Body of pancreas (tissue), 4 donors: ENCODE results near the gene ZDHHC1. TPM values are rescaled to one million over a fixed set of nuclear protein-coding genes. Genes with fewer than 3 reads are reported as not detected.

Experiments used
- ATAC-seq: fragments of 150-250 bp; one replicate; pipeline ENCODE4 v1.9.1; 2016
- DNase-seq, 4 donors: peaks; one replicate each; pipeline ENCODE4 v3.0.0-alpha.2; 2019
- H3K27ac ChIP-seq, 4 donors: fragments of 200-600 bp; sonication (generic); 1 replicate in 3 of 4; 2 replicates in 1 of 4; pipeline versions ENCODE4 v1.5.1 to v1.6.1; 2016 to 2019; ENCODE audit warnings: mild to moderate bottlenecking in 1 of 4, mixed read lengths in 1 of 4, moderate library complexity in 1 of 4
- H3K27me3 ChIP-seq, 2 donors: fragments of 200-600 bp; sonication (generic); one replicate each; pipeline ENCODE4 v1.6.0; 2016; ENCODE audit warnings: mild to moderate bottlenecking in 1 of 2
- H3K36me3 ChIP-seq, 2 donors: fragments of 200-600 bp; sonication (generic); replicated peaks in 1 of 2; 2 replicates each; pipeline ENCODE4 v1.5.1; 2016; ENCODE audit warnings: low read depth in 2 of 2; ENCODE audit not compliant: insufficient read depth in 1 of 2
- H3K4me1 ChIP-seq: fragments of 200-600 bp; sonication (generic); one replicate; pipeline ENCODE4 v1.6.0; 2016
- H3K4me3 ChIP-seq, 2 donors: fragments of 200-600 bp; sonication (generic); 1 replicate in 1 of 2; 2 replicates in 1 of 2; pipeline ENCODE4 v1.5.1; 2016 to 2019
- H3K9me3 ChIP-seq, 3 donors: fragments of 200-600 bp; sonication (generic); 1 replicate in 2 of 3; 2 replicates in 1 of 3; pipeline ENCODE4 v1.5.1; 2016
- POLR2A ChIP-seq, 3 donors: fragments of 450-650 bp; IDR thresholded peaks; one replicate each; pipeline ENCODE4 v1.6.1; 2016; ENCODE audit warnings: antibody characterized with exemption in 3 of 3, mild to moderate bottlenecking in 2 of 3
- WGBS, 2 donors: methylation state at CpG; one replicate each; pipeline ENCODE4 v1.1.5; 2017; 5-methylcytosine and 5-hydroxymethylcytosine counted together
- intact Hi-C: fragments of 100-400 bp; cut with DNase I; formaldehyde crosslinking; loops from one replicate; pipeline ENCODE4 v1.15.1; 2023
- total RNA-seq, 2 donors: library from RNA; depleted of rRNA; stranded (reverse); fragments of >200 nt; gene quantifications; one replicate each; pipeline ENCODE4 v1.1.0, GENCODE V29; 2016
- TF ChIP-seq, protein P1 (sequence below), 7 experiments: fragments of 450-650 bp in 4 of 7; fragments of 200-600 bp in 3 of 7; sonication (generic) in 3 of 7; IDR thresholded peaks; one replicate each; pipeline ENCODE4 v1.5.1; 2016 to 2019; ENCODE audit warnings: antibody characterized with exemption in 7 of 7

The ZDHHC1 gene
- total RNA-seq, 2 donors from 2014 or later: 13.0 to 57.0 TPM

GRCh38 chr16:67445913-67446907, 29.9 kb upstream of the ZDHHC1 start:
- H3K27ac ChIP-seq: peak overlapping the region in 3 of 4 donors; percentile 22 to 56 (median 51)
- peaks cover 85% of the 10 kb centered on the region for H3K4me1 ChIP-seq
- no peak overlapping the region for H3K4me3 ChIP-seq
- no peak for TF ChIP-seq POLR2A (IDR thresholded peaks at IDR 0.05)
- TF ChIP-seq, protein P1, sequence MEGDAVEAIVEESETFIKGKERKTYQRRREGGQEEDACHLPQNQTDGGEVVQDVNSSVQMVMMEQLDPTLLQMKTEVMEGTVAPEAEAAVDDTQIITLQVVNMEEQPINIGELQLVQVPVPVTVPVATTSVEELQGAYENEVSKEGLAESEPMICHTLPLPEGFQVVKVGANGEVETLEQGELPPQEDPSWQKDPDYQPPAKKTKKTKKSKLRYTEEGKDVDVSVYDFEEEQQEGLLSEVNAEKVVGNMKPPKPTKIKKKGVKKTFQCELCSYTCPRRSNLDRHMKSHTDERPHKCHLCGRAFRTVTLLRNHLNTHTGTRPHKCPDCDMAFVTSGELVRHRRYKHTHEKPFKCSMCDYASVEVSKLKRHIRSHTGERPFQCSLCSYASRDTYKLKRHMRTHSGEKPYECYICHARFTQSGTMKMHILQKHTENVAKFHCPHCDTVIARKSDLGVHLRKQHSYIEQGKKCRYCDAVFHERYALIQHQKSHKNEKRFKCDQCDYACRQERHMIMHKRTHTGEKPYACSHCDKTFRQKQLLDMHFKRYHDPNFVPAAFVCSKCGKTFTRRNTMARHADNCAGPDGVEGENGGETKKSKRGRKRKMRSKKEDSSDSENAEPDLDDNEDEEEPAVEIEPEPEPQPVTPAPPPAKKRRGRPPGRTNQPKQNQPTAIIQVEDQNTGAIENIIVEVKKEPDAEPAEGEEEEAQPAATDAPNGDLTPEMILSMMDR (IDR thresholded peaks at IDR 0.05): peak in 1 of 7 experiments; percentile 9
- no peak for ATAC-seq
- H3K9me3 ChIP-seq: no peaks in the 10 kb centered on the region
- no peaks in the 10 kb centered on the region for H3K36me3 ChIP-seq
- WGBS, 2 donors: 66 to 70% methylated on average over 10 to 11 of the region's 12 CpGs
- H3K27me3 ChIP-seq: no peaks in the 10 kb centered on the region
- intact Hi-C loops: no loop called here
- peak in 3 of 4 donors; percentile 54 to 79 (median 71) for DNase-seq

GRCh38 chr16:67445441-67445912, 29.2 kb upstream of the ZDHHC1 start:
- peak overlapping the region in 3 of 4 donors; percentile 22 to 56 (median 51) for H3K27ac ChIP-seq
- no peaks in the 10 kb centered on the region for H3K9me3 ChIP-seq
- TF ChIP-seq, protein P1 (IDR thresholded peaks at IDR 0.05): no peak
- intact Hi-C loops: no loop called here
- peaks cover 83% of the 10 kb centered on the region for H3K4me1 ChIP-seq
- ATAC-seq: no peak
- no peaks in the 10 kb centered on the region for H3K27me3 ChIP-seq
- H3K36me3 ChIP-seq: no peaks in the 10 kb centered on the region
- 7 to 31% methylated on average over 2 to 3 of the region's 3 CpGs for WGBS, 2 donors
- no peak overlapping the region for H3K4me3 ChIP-seq
- DNase-seq: peak in 2 of 4 donors; percentile 47 to 51

DNA sequence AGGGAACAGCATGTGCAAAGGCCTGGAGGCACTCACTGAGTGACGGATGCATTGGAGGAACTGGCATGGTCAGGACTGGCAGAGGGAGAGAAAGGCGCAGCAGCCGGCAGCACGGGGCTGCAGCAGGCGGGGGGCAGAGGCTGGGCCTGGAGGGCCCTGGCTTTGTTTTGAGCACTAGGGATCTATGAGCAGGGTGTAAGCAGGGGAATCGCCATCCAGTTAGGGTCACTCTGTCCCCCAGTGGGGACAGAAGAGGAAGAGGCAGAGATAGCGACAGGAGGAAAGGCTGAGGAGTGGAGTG, 28.8 kb upstream of the ZDHHC1 start:
- Histone ChIP-seq H3K4me3 (no peak overlapping the region), H3K9me3 (no peaks in the 10 kb centered on the region), H3K27ac (peak overlapping the region in 1 of 4 donors; percentile 22), H3K36me3 (no peaks in the 10 kb centered on the region), H3K27me3 (no peaks in the 10 kb centered on the region), H3K4me1 (peaks cover 79% of the 10 kb centered on the region)
- ATAC-seq (no peak), DNase-seq (no peak)
- intact Hi-C loops: no loop called here
- TF ChIP-seq, protein P1 (IDR thresholded peaks at IDR 0.05): no peak
- TF ChIP-seq POLR2A (IDR thresholded peaks at IDR 0.05): no peak
- 89 to 93% methylated on average over 7 of the region's 7 CpGs for WGBS, 2 donors

- H3K27me3 ChIP-seq: no peaks in the 10 kb centered on the region
- H3K36me3 ChIP-seq: peaks cover 0 to 1% of the 10 kb centered on the region in 2 donors
- no peaks in the 10 kb centered on the region for H3K9me3 ChIP-seq
- no peak for DNase-seq
- no peak for TF ChIP-seq POLR2A (IDR thresholded peaks at IDR 0.05)
- TF ChIP-seq, protein P1 (IDR thresholded peaks at IDR 0.05): no peak
- WGBS, 2 donors: 73 to 81% methylated on average over 14 to 22 of the region's 22 CpGs
- H3K27ac ChIP-seq: no peak overlapping the region
- intact Hi-C loops: no loop called here
- H3K4me1 ChIP-seq: peaks cover 73% of the 10 kb centered on the region
- H3K4me3 ChIP-seq: no peak overlapping the region
- ATAC-seq: no peak
These were observed 28.2 kb upstream of the ZDHHC1 start for GRCh38 chr16:67444259-67445125.
